Neural cell (in vitro differentiated cells): Measurements from ENCODE around the gene ST6GALNAC2. TPM values are rescaled to one million over a fixed set of nuclear protein-coding genes. Genes with fewer than 3 reads are reported as not detected.

Experiments used
- H2AFZ ChIP-seq: fragments of 200-600, 300-800 bp; sonication (generic), shearing (Covaris generic); 2 replicates; pipeline ENCODE4 v1.6.0; 2014; ENCODE audit warnings: low read depth, mild to moderate bottlenecking, antibody characterized with exemption, low read length, moderate library complexity
- H3F3A ChIP-seq: fragments of 200-600 bp; shearing (Covaris generic); 2 replicates; pipeline ENCODE4 v1.6.1; 2016; ENCODE audit warnings: mild to moderate bottlenecking, moderate library complexity, mixed read lengths, antibody characterized with exemption, low read length; ENCODE audit not compliant: insufficient read depth, poor library complexity, severe bottlenecking
- H3K27ac ChIP-seq: fragments of 200-600, 300-800 bp; sonication (generic), shearing (Covaris generic); 2 replicates; pipeline ENCODE4 v1.5.1; 2014; ENCODE audit warnings: mild to moderate bottlenecking, low read length, moderate library complexity
- H3K27me3 ChIP-seq: fragments of 300-800, 200-600 bp; sonication (generic), shearing (Covaris generic); 2 replicates; pipeline ENCODE4 v1.6.0; 2014; ENCODE audit warnings: mild to moderate bottlenecking, low read depth, low read length, moderate library complexity; ENCODE audit not compliant: insufficient read depth
- H3K36me3 ChIP-seq: fragments of 300-800, 200-600 bp; sonication (generic), shearing (Covaris generic); 2 replicates; pipeline ENCODE4 v1.5.1; 2014; ENCODE audit warnings: mild to moderate bottlenecking, antibody characterized with exemption, low read length, moderate library complexity; ENCODE audit not compliant: insufficient read depth
- H3K4me2 ChIP-seq: fragments of 300-800, 200-600 bp; sonication (generic), shearing (Covaris generic); 2 replicates; pipeline ENCODE4 v1.6.0; 2014; ENCODE audit warnings: mild to moderate bottlenecking, low read length
- H3K4me3 ChIP-seq: fragments of 300-800, 200-600 bp; sonication (generic), shearing (Covaris generic); 2 replicates; pipeline ENCODE4 v1.5.1; 2014; ENCODE audit warnings: mild to moderate bottlenecking, low read length, moderate library complexity
- H3K79me2 ChIP-seq: fragments of 200-600 bp; shearing (Covaris generic); replicated peaks from 2 replicates; pipeline ENCODE4 v1.6.0; 2014; ENCODE audit warnings: mild to moderate bottlenecking, low read length, moderate library complexity; ENCODE audit not compliant: insufficient read depth
- H3K9ac ChIP-seq: fragments of 300-800, 200-600 bp; sonication (generic), shearing (Covaris generic); 2 replicates; pipeline ENCODE4 v1.6.1; 2016; ENCODE audit warnings: mild to moderate bottlenecking, low read length, mixed read lengths
- H3K9me2 ChIP-seq: fragments of 200-600 bp; shearing (Covaris generic); 2 replicates; pipeline ENCODE4 v1.6.1; 2016; ENCODE audit warnings: mild to moderate bottlenecking, low read length, mixed read lengths; ENCODE audit not compliant: insufficient read depth
- H3K9me3 ChIP-seq: fragments of 200-600, 300-800 bp; sonication (generic), shearing (Covaris generic); 2 replicates; pipeline ENCODE4 v1.6.1; 2016; ENCODE audit warnings: mild to moderate bottlenecking, mixed run types, low read length, moderate library complexity, mixed read lengths
- H4K20me1 ChIP-seq: fragments of 200-600 bp; shearing (Covaris generic); 2 replicates; pipeline ENCODE4 v1.6.1; 2016; ENCODE audit warnings: mild to moderate bottlenecking, mixed run types; ENCODE audit not compliant: insufficient read depth
- CTCF ChIP-seq: fragments of 450-650 bp; IDR thresholded peaks from 2 replicates; pipeline ENCODE4 v1.5.1; 2014; ENCODE audit warnings: antibody characterized with exemption, mild to moderate bottlenecking, moderate library complexity; ENCODE audit not compliant: poor library complexity, severe bottlenecking
- EP300 ChIP-seq: fragments of 450-650 bp; conservative IDR thresholded peaks from 2 replicates; pipeline ENCODE4 v1.6.1; 2014; ENCODE audit warnings: antibody characterized with exemption, mild to moderate bottlenecking, moderate library complexity; ENCODE audit not compliant: poor library complexity, severe bottlenecking
- EZH2 ChIP-seq: fragments of 200-600, 300-800 bp; shearing (Covaris generic), sonication (generic); IDR thresholded peaks from 2 replicates; pipeline ENCODE4 v1.6.1; 2014; ENCODE audit warnings: antibody characterized with exemption, low read length, borderline replicate concordance, mild to moderate bottlenecking; ENCODE audit not compliant: insufficient read depth, poor library complexity, severe bottlenecking
- MXI1 ChIP-seq: fragments of 450-650 bp; conservative IDR thresholded peaks from 2 replicates; pipeline ENCODE4 v1.6.1; 2014; ENCODE audit warnings: antibody characterized with exemption, mild to moderate bottlenecking; ENCODE audit not compliant: poor library complexity, severe bottlenecking
- POLR2AphosphoS5 ChIP-seq: IDR thresholded peaks from 2 replicates; pipeline ENCODE4 v1.6.1; 2012
- RAD21 ChIP-seq: fragments of 450-650 bp; conservative IDR thresholded peaks from 2 replicates; pipeline ENCODE4 v1.6.1; 2014; ENCODE audit warnings: antibody characterized with exemption, mild to moderate bottlenecking, moderate library complexity
- REST ChIP-seq: IDR thresholded peaks from 2 replicates; pipeline ENCODE4 v1.6.1; 2012; ENCODE audit warnings: borderline replicate concordance
- SMC3 ChIP-seq: fragments of 450-650 bp; conservative IDR thresholded peaks from 2 replicates; pipeline ENCODE4 v1.6.1; 2014; ENCODE audit warnings: antibody characterized with exemption, mild to moderate bottlenecking, moderate library complexity; ENCODE audit not compliant: poor library complexity
- TAF1 ChIP-seq: IDR thresholded peaks from 2 replicates; pipeline ENCODE4 v1.6.1; 2012; ENCODE audit warnings: low read depth
- polyA plus RNA-seq: library from polyadenylated mRNA; depleted of rRNA; stranded (reverse); fragments of >200 nt; gene quantifications from 2 replicates; pipeline ENCODE4 v1.2.3, GENCODE V29; 2014

ST6GALNAC2 gene
- polyA plus RNA-seq, 1 donor from 2014 or later, result not detected

DNA sequence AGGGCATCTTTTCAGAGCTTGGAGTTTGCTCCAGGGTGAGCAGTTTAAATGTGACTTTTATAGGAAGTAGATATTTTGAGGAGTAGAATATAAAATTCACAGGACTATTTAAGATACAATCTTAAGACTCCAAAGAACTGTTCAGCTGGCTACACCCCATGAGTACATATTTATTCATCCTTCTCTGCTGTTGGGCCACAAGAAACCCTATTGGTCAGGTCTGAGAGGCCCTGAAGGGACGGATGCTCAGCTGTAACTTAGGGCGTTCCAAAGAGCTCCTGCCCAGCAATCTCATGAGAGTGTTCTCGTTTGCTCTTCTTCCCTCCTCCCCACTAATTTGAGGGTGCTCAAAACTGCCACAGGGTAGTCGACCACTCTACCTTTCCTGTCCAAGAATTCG lies 7.3 kb downstream of the ST6GALNAC2 start:
- Histone ChIP-seq H2AFZ (no peak overlapping the region), H3K27ac (no peak overlapping the region), H3K9me2 (no peaks in the 10 kb centered on the region), H3K9ac (no peak overlapping the region), H3F3A (no peaks in the 10 kb centered on the region), H3K36me3 (no peaks in the 10 kb centered on the region), H3K79me2 (no peaks in the 10 kb centered on the region), H3K4me2 (no peak overlapping the region), H3K27me3 (peaks cover 7% of the 10 kb centered on the region), H3K9me3 (no peaks in the 10 kb centered on the region), H3K4me3 (no peak overlapping the region), H4K20me1 (no peaks in the 10 kb centered on the region)
- TF ChIP-seq POLR2AphosphoS5 (no peak), TAF1 (no peak), CTCF (no peak), SMC3 (no peak)

GRCh38 chr17:76577876-76578275 lies 7.8 kb downstream of the ST6GALNAC2 start:
- TF ChIP-seq MXI1 (no peak), EZH2 (no peak), SMC3 (no peak), CTCF (no peak), REST (no peak), POLR2AphosphoS5 (no peak), RAD21 (no peak), TAF1 (no peak), EP300 (no peak)
- H4K20me1 ChIP-seq, result no peaks in the 10 kb centered on the region
- no peaks in the 10 kb centered on the region for H3K36me3 ChIP-seq
- no peaks in the 10 kb centered on the region for H3K79me2 ChIP-seq
- H3F3A ChIP-seq, result no peaks in the 10 kb centered on the region
- no peak overlapping the region for H3K4me2 ChIP-seq
- no peak overlapping the region for H3K27ac ChIP-seq
- H2AFZ ChIP-seq, result no peak overlapping the region
- H3K9me2 ChIP-seq, result no peaks in the 10 kb centered on the region
- H3K27me3 ChIP-seq, result peaks cover 5% of the 10 kb centered on the region
- no peak overlapping the region for H3K9ac ChIP-seq
- no peaks in the 10 kb centered on the region for H3K9me3 ChIP-seq
- no peak overlapping the region for H3K4me3 ChIP-seq
